ENCODE results near the gene RPF1. TPM values are rescaled to one million over a fixed set of nuclear protein-coding genes. Genes with fewer than 3 reads are reported as not detected.

The RPF1 gene
- total RNA-seq, 1 experiment from 2014 or later = 36.1 TPM

DNA sequence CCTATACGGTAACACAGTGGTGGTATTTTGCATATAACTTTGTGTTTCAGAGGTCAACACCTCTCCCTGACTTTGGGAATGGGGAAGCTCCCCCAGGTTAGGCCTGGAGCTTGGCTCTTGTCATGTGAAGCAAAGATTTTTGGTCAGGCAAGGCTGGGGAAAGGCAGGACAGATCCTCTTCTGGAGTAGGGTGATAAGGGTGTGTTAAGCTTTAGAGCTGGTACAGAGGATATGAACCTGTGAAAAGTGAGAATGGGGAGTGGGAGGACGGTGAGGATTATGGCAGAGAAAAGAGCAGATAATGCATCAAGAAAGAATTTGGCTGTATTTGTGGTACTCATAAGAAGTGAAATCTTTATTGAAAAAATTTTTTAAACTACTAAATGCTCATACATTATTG, 2.3 kb downstream of the RPF1 start:
- Histone ChIP-seq H4K8ac (replicated peaks; ENCODE audit: insufficient read length, low read depth, low read length) (no peak overlapping the region), H3K27ac (ENCODE audit: insufficient read length, low read depth, low read length) (no peak overlapping the region), H3K56ac (ENCODE audit: insufficient read length, low read depth, low read length) (no peak overlapping the region), H3K14ac (ENCODE audit: insufficient read depth, low read length) (no peak overlapping the region), H4K20me1 (ENCODE audit: control insufficient read depth, insufficient read depth, insufficient read length) (no peaks in the 10 kb centered on the region), H3K79me2 (ENCODE audit: insufficient read depth, low read length) (peaks cover 3% of the 10 kb centered on the region; the same call in 1 of the 2 replicates), H3K4ac (ENCODE audit: low read depth, low read length) (no peak overlapping the region), H4K91ac (ENCODE audit: insufficient read length, low read depth, low read length) (no peak overlapping the region), H2BK15ac (ENCODE audit: low read depth, low read length) (no peak overlapping the region), H2AK5ac (ENCODE audit: insufficient read length, low read length) (no peak overlapping the region), H3K23me2 (ENCODE audit: insufficient read length, low read depth, low read length, poor library complexity, severe bottlenecking) (no peaks in the 10 kb centered on the region), H3K18ac (ENCODE audit: insufficient read length, low read depth, low read length) (no peak overlapping the region), H2BK120ac (ENCODE audit: low read depth, low read length, poor library complexity, severe bottlenecking) (no peak overlapping the region), H2BK5ac (ENCODE audit: insufficient read length, low read length) (no peak overlapping the region), H3K4me1 (ENCODE audit: insufficient read depth, low read length) (no peaks in the 10 kb centered on the region), H3K27me3 (ENCODE audit: insufficient read depth, low read length) (no peaks in the 10 kb centered on the region; the same call in 1 of the 2 replicates), H3K9ac (ENCODE audit: extremely low read depth, insufficient read length, low read length) (no peak overlapping the region), H3K79me1 (ENCODE audit: insufficient read depth, low read depth, low read length, poor library complexity, severe bottlenecking) (peaks cover 2% of the 10 kb centered on the region), H2AFZ (ENCODE audit: low read length) (no peak overlapping the region), H2BK20ac (ENCODE audit: low read depth, low read length, poor library complexity, severe bottlenecking) (no peak overlapping the region), H4K5ac (ENCODE audit: insufficient read length, low read depth, low read length) (no peak overlapping the region), H3K9me3 (ENCODE audit: control insufficient read depth, low read depth, low read length) (no peaks in the 10 kb centered on the region), H2BK12ac (ENCODE audit: insufficient read length, low read depth, low read length) (no peak overlapping the region), H3K23ac (ENCODE audit: insufficient read length, low read depth, low read length) (no peak overlapping the region), H3T11ph (ENCODE audit: low read length) (no peak overlapping the region), H3K4me2 (ENCODE audit: insufficient read depth, insufficient read length, low read length) (no peak overlapping the region)
- Mint-ChIP-seq H3K27ac (no peak overlapping the region; a peak in 1 of 7 replicates), H3K9me3 (peaks cover 15 to 16% of the 10 kb centered on the region in 2 experiments), H3K4me1 (peaks cover 4 to 7% of the 10 kb centered on the region in 2 experiments), H3K4me3 (peak overlapping the region in 1 of 2 experiments; percentile 2; a peak in 1 of 5 replicates), H3K27me3 (ENCODE audit: low read depth) (peaks cover 29% of the 10 kb centered on the region), H3K36me3 (ENCODE audit: insufficient read depth in 1 of 3, low read depth in 3 of 3) (peaks cover 34 to 56% (median 54%) of the 10 kb centered on the region in 3 experiments)
- TF ChIP-seq, protein P1, sequence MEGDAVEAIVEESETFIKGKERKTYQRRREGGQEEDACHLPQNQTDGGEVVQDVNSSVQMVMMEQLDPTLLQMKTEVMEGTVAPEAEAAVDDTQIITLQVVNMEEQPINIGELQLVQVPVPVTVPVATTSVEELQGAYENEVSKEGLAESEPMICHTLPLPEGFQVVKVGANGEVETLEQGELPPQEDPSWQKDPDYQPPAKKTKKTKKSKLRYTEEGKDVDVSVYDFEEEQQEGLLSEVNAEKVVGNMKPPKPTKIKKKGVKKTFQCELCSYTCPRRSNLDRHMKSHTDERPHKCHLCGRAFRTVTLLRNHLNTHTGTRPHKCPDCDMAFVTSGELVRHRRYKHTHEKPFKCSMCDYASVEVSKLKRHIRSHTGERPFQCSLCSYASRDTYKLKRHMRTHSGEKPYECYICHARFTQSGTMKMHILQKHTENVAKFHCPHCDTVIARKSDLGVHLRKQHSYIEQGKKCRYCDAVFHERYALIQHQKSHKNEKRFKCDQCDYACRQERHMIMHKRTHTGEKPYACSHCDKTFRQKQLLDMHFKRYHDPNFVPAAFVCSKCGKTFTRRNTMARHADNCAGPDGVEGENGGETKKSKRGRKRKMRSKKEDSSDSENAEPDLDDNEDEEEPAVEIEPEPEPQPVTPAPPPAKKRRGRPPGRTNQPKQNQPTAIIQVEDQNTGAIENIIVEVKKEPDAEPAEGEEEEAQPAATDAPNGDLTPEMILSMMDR (conservative IDR thresholded peaks at IDR 0.05) = no peak
- WGBS (ENCODE audit: extremely low coverage, insufficient read length, low lambda C conversion rate) = 100% methylated on average over 1 of the region's 2 CpGs
- no peak for DNase-seq
